GM18909 (cell line): Measurements from ENCODE around the gene SLC39A11.
A peak's percentile ranks its signal among the peaks of the same experiment; 100 is the strongest.

Experiments used
- ATAC-seq: cut with Tn5 transposase; IDR thresholded peaks from one replicate; pipeline ENCODE4 v1.9.1; 2021; ENCODE audit warnings: mild to moderate bottlenecking; ENCODE audit not compliant: unreplicated experiment, poor library complexity

Gene SLC39A11

DNA sequence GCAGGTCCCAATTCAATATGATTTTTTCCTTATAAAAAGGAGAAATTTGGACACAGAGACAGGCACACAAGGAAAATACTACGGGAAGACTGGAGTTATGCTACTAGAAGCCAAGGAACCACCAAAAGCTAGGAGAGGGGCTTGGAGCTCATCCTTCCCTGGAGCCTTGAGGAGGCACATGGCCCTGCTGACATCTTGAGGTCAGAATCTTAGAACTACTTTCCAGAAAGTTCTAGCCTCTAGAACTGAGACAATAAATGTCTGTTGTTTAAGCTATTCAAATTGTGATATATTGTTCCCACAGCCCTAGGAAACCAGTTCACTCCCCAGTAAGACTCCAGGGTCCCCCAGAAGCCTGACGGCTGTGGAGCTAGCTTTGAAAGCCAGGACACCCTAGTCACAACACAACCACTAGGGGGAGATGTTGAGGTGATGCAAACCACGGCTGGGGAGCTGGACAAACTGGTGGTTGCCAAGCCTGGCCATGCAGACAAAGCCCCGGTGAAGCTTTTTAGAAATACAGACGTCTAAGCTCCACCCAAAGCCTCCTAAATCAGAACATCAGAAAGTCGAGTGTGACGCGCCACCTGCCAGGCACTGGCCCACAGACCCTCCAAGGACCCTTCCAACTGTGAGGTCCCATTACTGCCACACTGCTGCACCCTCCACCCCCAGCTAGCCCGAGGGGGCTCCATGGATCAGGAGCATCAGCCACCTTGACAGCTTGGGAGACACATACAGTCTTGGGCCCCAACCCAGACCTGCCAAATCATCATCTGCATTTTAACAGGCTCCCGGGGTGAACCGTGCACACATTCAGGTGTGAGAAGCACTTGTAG is 106.4 kb downstream of the SLC39A11 start:
- ATAC-seq: peak; percentile 83

GRCh38 chr17:72984926-72985325 is 107.6 kb downstream of the SLC39A11 start:
- no peak for ATAC-seq

DNA sequence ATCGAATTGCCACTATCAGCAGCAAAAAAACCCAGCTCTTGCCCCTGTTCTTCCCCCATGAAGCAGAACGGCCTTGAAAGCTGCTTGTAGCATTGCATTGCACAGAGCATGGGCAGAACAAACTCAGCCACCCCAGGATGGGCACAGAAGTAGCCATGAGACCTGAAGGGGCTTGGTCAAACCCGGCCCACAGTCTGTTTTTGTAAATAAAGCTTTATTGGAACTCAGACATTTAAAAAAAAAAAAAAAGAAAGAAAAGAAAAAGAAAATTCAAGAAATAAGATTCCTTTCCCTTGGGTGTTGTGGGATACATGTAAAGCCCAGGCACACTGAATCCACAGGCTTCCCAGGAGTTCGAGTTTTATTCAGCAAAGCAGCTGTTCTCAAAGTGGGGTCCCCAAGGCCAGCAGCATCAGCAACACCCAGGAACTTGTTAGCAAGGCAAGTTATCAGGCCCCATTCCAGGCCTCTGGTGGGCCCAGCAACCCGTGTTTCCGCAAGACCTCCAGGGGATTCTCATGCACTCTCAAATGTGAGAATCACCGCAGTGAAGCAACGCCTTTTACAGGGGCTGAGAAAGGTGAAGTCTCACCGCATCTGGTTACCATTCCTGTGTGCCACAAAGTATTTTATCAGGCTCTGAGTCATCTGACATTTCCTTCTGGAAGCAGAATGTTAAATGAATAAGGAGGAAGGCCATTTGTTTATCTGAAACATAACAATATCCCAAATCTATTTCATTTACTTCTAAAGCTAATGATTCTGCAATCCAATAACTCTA is 108.2 kb downstream of the SLC39A11 start:
- no peak for ATAC-seq

GRCh38 chr17:72982680-72983079 is 109.8 kb downstream of the SLC39A11 start:
- ATAC-seq: no peak

DNA sequence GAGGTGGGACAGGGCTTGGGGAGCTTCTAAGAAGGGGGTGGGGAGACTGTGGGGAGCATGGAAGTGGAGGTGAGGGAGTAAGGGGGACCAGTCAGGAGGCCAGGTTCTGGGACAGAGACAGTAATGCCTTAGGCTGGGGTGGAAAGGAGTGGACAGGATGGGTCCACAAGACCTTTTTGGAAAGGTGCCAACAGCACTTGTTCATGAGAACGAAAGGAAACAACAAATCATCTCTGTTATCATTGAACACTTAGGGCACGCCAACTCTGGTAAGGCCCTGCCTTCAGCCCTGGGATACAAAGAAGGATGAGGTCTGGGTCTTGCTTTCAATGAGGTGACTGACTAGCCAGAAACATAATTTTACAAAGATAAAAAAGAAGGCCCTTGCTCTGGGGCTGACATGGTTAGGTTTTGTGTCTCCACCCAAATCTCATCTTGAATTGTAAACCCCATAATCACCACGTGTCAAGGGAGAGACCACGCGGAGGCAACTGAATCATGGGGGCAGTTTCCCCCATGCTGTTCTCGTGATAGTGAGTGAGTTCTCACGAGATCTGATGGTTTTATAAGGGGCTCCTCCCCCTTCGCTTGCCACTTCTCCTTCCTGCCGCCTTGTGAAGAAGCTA is 113.8 kb downstream of the SLC39A11 start:
- ATAC-seq: no peak

GRCh38 chr17:72977771-72978417 is 114.6 kb downstream of the SLC39A11 start:
- ATAC-seq: no peak

DNA sequence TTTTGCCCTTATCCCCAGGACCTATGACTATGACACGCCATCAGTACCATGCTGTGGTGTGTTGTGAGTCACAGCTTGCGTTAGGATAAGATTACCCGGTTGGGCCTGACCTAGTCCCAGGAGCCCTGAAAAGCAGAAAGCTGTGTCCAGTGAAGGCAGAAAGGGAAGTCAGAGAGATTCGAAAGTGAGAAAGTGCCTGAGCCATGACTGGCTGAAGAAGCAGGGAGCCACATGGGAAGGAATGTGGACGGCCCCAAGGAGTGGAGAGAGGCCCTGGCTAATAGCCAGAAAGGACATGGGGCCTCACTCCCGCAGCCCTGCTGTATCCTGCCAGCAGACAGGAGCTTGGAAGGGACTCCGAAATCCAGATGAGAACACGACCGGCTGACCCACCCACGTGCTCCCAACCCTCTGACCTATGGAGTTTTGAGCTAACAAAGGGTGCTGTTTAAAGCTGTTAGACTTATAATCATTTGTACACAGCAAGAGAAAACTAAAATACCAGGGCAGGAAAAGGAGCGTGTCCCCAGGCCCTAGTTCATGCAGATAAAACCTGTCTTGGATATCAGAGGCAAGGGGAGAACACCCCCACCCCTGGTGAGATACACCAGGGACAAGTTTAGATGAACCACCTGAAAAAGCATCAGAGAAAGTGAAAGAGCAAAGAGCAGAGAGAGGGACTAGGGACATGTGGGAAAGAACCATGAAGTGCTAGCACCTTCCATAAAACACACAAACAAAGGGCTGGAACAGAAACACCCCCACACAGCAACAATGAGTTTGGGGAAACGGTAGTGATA is 115.3 kb downstream of the SLC39A11 start:
- no peak for ATAC-seq

- ATAC-seq: no peak
These were observed 117.0 kb downstream of the SLC39A11 start for GRCh38 chr17:72975509-72975908.

- ATAC-seq: no peak
These were observed 117.8 kb downstream of the SLC39A11 start for GRCh38 chr17:72974605-72975232.

- no peak for ATAC-seq
These were observed 120.1 kb downstream of the SLC39A11 start for GRCh38 chr17:72972263-72972951.

- ATAC-seq: no peak
These were observed 121.1 kb downstream of the SLC39A11 start for GRCh38 chr17:72971226-72971880.

DNA sequence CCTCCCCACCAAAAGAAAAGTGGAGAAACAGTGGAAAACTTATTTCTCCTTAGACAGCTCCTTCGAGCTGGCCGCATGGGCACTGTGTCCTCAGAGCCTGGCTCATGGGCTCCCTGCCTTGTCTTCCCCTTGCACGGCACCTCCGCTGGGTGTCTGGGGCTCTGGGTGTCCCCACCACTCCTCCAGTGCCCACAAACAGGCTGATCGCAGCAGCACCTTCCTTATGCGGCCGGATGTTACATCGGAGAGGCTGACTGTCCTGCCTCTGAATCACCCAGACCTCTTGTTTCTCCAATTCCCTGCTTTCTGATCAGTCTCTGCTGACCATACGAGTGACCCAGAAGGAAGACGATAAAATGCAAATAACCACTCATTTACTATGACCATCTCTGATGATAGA is 121.7 kb downstream of the SLC39A11 start:
- ATAC-seq: no peak

GRCh38 chr17:72970246-72970645 is 122.2 kb downstream of the SLC39A11 start:
- no peak for ATAC-seq

DNA sequence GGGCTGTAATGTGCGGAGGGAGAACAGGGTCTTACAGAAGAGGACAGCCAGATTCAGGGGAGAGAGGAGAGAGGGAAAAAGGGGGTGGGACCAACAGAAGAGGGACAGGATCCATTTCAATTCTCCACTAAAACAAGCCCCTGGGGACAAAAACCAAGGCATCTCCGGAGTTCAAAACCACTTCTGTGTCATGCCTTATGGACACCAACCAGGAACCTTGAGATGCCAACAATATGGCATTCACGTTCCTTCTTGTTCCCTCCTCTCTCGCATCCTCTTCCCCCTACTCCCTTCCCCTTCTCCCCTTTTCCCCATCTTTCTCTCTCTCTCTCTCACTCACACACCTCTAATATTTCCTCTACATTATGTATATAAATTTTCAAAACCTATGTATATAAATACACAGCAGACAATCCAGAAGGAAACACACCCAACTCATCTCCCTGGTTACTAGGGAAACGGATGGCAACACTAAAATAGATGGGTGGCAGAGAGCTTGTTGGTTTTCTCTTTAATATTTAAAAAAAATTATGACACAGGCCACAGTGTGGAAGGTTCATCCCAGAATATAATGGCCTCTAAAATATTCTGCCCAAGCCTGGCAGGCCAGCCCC is 123.1 kb downstream of the SLC39A11 start:
- ATAC-seq: no peak

DNA sequence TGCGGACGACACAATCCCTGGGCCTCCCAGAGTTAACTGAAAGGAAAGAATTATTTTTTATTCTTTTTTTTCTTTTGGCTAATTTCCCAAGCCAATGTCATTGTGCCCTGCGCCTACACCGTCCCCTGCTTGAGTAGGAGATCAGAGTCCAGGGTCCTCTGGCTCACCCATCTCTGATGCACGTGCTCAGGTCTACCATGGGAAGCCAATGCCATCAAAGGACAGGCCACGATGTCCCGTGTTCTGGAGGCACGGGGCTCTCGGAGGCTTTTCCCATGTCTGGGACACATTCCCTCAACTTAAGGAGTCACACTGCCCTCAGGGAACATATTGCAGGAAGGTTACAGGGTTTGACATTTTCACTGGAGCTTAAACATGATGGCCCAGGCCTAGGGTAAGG is 123.7 kb downstream of the SLC39A11 start:
- ATAC-seq: no peak

GRCh38 chr17:72967977-72968585 is 124.4 kb downstream of the SLC39A11 start:
- no peak for ATAC-seq

DNA sequence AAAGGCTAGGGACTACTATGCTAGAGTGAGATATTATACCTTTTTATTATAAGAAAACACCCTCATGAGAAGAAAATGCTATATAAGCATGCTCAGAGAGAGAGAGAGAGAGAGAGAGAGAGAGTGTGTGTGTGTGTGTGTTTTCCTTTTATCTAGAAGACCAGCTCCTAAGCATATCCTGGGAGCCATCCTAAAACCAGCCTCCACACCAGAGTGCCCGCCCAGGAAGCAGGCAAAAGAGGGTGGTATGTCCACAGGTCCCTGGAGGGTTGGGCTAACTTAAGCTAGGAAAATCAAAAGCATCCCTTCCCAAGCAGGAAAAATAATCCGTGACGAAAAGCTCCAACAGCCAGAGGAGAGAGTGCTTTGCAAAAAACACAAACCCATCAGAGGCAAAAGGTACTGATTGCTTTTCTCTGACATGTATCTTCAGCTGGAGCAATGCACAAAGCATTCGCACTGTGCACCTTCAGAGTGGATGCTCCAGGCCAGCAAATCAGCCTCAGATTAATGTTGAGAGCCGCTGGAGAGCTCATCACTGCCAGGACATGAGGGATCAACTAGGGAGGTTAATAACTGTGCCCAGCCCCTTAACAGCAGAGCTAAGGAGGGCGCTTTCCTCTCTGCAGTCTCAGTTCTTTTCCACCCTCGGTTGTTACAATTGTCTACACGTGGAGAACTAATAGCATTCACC is 125.1 kb downstream of the SLC39A11 start:
- no peak for ATAC-seq
